ENCODE measurements around the gene TPSB2. TPM values are rescaled to one million over a fixed set of nuclear protein-coding genes. Genes with fewer than 3 reads are reported as not detected.

TPSB2 gene
- total RNA-seq, 2 experiments from 2014 or later: not detected

- ChIA-PET POLR2A (no interaction called here), CTCF (no interaction called here)
- H3K27me3 Mint-ChIP-seq: no peaks in the 10 kb centered on the region
- no peaks in the 10 kb centered on the region for H3K36me3 Mint-ChIP-seq (ENCODE audit: low read depth)
- no peaks in the 10 kb centered on the region for H3K4me1 Mint-ChIP-seq
- H3K9me3 Mint-ChIP-seq: no peaks in the 10 kb centered on the region
- H3K4me3 Mint-ChIP-seq: no peak within 1 kb of the TSS
- H3K27ac Mint-ChIP-seq: no peak within 1 kb of the TSS
- DNase-seq: no peak
These were observed 4.9 kb downstream of the TPSB2 start, which contains the start of gene TPSG1 for GRCh38 chr16:1225051-1225451. Gene TPSG1, minus strand, starts transcription at chr16:1225268. Its CDS starts 16 bp downstream, at chr16:1225252.

DNA sequence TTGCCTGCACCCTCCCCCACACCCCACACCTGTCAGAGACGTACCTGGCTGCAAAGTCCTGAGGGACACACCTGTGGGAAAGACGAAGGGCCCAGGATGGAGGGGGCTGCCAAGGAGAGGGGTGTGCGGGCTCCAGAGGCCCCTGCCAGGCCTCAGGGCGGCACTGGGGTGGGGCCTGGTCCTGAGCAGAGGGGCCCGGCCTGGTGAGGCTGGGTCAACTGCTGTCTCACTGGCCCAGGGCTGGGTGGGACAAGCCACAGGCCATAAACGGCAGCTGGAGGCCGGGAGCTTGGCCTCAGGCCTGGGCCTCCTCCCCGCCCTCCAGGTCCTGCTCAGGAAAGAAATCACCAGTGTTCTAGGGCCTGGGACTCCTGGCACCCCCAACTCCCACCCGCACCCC is 5.4 kb downstream of the TPSB2 start:
- H3K4me1 Mint-ChIP-seq: no peaks in the 10 kb centered on the region
- CTCF ChIA-PET: no interaction called here
- no peak for DNase-seq
- POLR2A ChIA-PET: no interaction called here
- H3K9me3 Mint-ChIP-seq: no peaks in the 10 kb centered on the region
- H3K4me3 Mint-ChIP-seq: no peak overlapping the region
- no peaks in the 10 kb centered on the region for H3K36me3 Mint-ChIP-seq (ENCODE audit: low read depth)
- no peak overlapping the region for H3K27ac Mint-ChIP-seq
- H3K27me3 Mint-ChIP-seq: no peaks in the 10 kb centered on the region

GRCh38 chr16:1223355-1224214 is 6.4 kb downstream of the TPSB2 start:
- H3K9me3 Mint-ChIP-seq: no peaks in the 10 kb centered on the region
- no peak overlapping the region for H3K27ac Mint-ChIP-seq
- ChIA-PET CTCF (interaction anchor here (1.0 kb wide), 1 partner anchor 162 kb away, joined by 3 read pairs; no protein-coding TSS in a partner anchor), POLR2A (no interaction called here)
- no peaks in the 10 kb centered on the region for H3K27me3 Mint-ChIP-seq
- no peaks in the 10 kb centered on the region for H3K36me3 Mint-ChIP-seq (ENCODE audit: low read depth)
- no peaks in the 10 kb centered on the region for H3K4me1 Mint-ChIP-seq
- DNase-seq: no peak
- no peak overlapping the region for H3K4me3 Mint-ChIP-seq

DNA sequence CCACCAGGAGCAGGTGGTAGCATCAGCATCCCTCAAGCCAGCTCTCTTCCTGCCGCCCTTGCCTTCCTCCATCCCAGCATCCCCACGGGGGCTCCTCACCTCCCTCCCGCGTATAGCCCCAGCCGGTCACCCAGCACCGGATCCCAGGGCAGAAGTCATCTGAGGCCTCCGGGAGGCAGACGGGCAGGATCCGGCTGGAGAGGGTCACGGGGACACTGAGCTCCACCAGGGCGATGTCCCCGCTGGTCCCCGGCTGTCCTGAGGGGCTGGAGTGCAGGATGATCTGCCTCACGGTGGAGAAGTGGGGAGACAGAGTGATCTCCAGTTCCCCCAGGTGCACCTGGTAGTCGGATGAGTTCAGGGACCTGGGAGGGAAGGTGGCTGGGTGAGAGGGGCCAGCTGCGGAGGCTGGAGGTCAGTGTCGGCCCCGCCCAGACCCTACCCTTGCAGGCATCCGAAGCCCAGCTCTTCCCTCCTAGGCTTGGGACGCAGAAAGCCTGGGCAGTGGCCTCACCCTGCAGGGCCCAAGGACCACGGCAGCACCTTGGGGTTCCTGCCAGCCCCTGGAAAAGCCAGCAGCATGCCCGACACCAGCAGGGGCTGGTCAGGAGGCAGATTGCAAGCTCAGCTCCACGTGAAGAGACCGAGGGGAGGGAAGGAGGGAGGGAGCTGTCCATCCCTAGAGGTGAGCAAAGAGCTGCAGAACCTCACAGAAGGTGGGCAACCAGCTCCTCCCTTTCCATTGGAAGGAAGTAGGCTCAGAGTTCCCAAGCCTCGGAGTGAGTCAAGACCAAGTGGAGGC is 7.2 kb downstream of the TPSB2 start:
- ChIA-PET CTCF (no interaction called here), POLR2A (interaction anchor here (0.6 kb wide), 1 partner anchor 298 kb away, joined by 6 read pairs; no protein-coding TSS in a partner anchor)
- DNase-seq: no peak
- Mint-ChIP-seq H3K4me3 (no peak overlapping the region), H3K9me3 (no peaks in the 10 kb centered on the region), H3K36me3 (ENCODE audit: low read depth) (no peaks in the 10 kb centered on the region), H3K27ac (no peak overlapping the region), H3K4me1 (no peaks in the 10 kb centered on the region), H3K27me3 (no peaks in the 10 kb centered on the region)

- no peaks in the 10 kb centered on the region for H3K4me1 Mint-ChIP-seq
- H3K36me3 Mint-ChIP-seq (ENCODE audit: low read depth): no peaks in the 10 kb centered on the region
- H3K9me3 Mint-ChIP-seq: no peaks in the 10 kb centered on the region
- no peaks in the 10 kb centered on the region for H3K27me3 Mint-ChIP-seq
- H3K27ac Mint-ChIP-seq: no peak overlapping the region
- no peak overlapping the region for H3K4me3 Mint-ChIP-seq
- POLR2A ChIA-PET: interaction anchor here (0.6 kb wide), 1 partner anchor 297 kb away, joined by 6 read pairs; no protein-coding TSS in a partner anchor
- no peak for DNase-seq
- CTCF ChIA-PET: interaction anchor here (1.2 kb wide), 1 partner anchor 165 kb away, joined by 3 read pairs; no protein-coding TSS in a partner anchor
These were observed 8.1 kb downstream of the TPSB2 start for GRCh38 chr16:1221628-1222552.

GRCh38 chr16:1220841-1221627 is 8.9 kb downstream of the TPSB2 start:
- H3K4me1 Mint-ChIP-seq: no peaks in the 10 kb centered on the region

DNA sequence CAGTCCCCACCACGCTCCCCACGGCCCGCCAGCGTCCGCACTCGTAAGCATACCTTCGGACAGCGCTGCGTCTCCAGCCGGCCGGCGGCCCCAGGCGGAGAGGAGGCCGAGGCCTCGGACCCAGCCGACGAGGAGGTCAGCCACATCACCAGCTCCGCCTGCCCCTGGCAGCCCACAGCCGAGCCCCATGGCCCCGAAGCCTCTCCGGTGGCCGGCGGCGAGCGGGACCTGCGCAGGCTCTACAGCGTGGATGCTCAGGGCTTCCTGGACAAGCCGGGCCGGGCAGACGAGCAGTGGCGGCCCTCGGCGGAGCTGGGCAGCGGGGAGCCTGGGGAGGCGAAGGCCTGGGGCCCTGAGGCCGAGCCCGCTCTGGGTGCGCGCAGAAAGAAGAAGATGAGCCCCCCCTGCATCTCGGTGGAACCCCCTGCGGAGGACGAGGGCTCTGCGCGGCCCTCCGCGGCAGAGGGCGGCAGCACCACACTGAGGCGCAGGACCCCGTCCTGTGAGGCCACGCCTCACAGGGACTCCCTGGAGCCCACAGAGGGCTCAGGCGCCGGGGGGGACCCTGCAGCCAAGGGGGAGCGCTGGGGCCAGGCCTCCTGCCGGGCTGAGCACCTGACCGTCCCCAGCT is 9.8 kb downstream of the TPSB2 start:
- ChIA-PET CTCF (interaction anchor here (0.7 to 1.2 kb wide), 2 partner anchors 163 to 1148 kb away, joined by 3 to 4 read pairs; no protein-coding TSS in a partner anchor), POLR2A (no interaction called here)
- H3K36me3 Mint-ChIP-seq (ENCODE audit: low read depth): no peaks in the 10 kb centered on the region
- H3K9me3 Mint-ChIP-seq: no peaks in the 10 kb centered on the region
- no peaks in the 10 kb centered on the region for H3K4me1 Mint-ChIP-seq
- DNase-seq: no peak
- no peak overlapping the region for H3K4me3 Mint-ChIP-seq
- H3K27me3 Mint-ChIP-seq: no peaks in the 10 kb centered on the region
- H3K27ac Mint-ChIP-seq: no peak overlapping the region

More at GRCh38 chr16:1220841-1221627, 8.9 kb downstream of the TPSB2 start:
- H3K9me3 Mint-ChIP-seq: no peaks in the 10 kb centered on the region
- no peaks in the 10 kb centered on the region for H3K36me3 Mint-ChIP-seq (ENCODE audit: low read depth)
- DNase-seq: no peak
- POLR2A ChIA-PET: no interaction called here
- H3K4me3 Mint-ChIP-seq: no peak overlapping the region
- no peaks in the 10 kb centered on the region for H3K27me3 Mint-ChIP-seq
- H3K27ac Mint-ChIP-seq: no peak overlapping the region
- CTCF ChIA-PET: interaction anchor here (1.2 kb wide), 1 partner anchor 164 kb away, joined by 3 read pairs; no protein-coding TSS in a partner anchor

DNA sequence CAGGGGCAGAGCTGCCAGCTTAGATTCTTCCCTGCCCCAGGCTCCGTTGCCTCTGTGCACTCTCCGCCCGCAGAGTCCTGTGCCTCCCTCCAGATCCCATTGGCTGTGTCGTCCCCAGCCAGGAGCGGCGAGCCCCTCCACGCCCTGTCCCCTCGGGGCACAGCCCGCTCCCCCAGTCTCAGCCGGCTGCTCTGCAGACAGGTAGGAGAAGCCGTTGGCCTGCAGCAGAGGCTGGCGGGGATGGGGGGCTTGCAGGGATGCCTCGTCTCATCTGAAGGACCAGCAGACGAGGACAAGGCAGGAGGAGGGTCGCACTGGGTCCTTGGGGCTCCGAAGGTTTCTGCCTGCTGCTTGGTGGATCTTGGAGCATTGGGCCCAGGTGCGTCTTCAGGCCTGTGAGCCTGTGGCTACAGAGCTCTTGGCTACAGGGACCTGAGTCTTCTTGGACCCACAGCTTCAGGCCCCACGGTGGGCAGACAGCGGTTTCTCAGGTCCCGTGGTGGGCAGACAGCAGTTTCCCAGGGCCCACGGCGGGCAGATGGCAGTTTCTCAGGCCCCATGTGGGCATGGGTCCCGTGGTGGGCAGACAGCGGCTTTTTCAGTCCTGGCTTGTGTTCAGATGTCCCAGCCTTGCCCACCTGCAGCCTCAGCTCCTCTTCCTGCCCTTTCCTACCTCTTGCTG is 10.9 kb downstream of the TPSB2 start:
- Mint-ChIP-seq H3K27ac (no peak overlapping the region), H3K4me1 (no peaks in the 10 kb centered on the region), H3K27me3 (no peaks in the 10 kb centered on the region), H3K4me3 (no peak overlapping the region), H3K9me3 (no peaks in the 10 kb centered on the region), H3K36me3 (ENCODE audit: low read depth) (no peaks in the 10 kb centered on the region)
- POLR2A ChIA-PET: no interaction called here
- DNase-seq: no peak
- CTCF ChIA-PET: no interaction called here

DNA sequence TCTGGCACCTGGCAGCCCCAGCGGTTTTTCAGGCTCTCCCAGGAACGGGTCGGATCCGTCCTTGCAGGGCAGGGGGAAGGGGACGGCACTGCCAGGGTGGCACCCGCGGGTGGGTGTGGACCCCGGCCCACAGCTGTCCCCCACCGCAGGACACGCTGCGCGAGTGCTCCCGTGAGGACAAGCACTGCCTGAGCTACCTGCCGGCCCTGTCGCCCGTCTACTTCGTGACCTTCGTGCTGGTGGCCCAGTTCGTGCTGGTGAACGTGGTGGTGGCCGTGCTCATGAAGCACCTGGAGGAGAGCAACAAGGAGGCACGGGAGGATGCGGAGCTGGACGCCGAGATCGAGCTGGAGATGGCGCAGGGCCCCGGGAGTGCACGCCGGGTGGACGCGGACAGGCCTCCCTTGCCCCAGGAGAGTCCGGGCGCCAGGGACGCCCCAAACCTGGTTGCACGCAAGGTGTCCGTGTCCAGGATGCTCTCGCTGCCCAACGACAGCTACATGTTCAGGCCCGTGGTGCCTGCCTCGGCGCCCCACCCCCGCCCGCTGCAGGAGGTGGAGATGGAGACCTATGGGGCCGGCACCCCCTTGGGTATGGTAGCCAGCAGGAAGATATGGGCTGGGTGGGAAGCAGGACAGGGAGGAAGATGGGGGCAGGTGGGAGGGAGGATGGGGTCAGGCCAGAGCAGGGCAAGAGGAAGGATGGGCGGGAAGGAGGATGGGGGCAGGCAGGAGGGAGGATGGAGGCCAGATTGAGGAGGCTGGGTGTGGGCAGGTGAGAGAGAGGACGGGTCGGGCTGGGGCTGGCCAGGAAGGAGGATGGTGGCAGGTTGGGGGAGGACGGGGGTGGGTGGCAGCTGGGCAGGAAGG is 11.7 kb downstream of the TPSB2 start:
- no peak overlapping the region for H3K27ac Mint-ChIP-seq
- no peaks in the 10 kb centered on the region for H3K27me3 Mint-ChIP-seq
- H3K36me3 Mint-ChIP-seq (ENCODE audit: low read depth): no peaks in the 10 kb centered on the region
- ChIA-PET CTCF (no interaction called here), POLR2A (no interaction called here)
- H3K4me3 Mint-ChIP-seq: no peak overlapping the region
- no peak for DNase-seq
- H3K9me3 Mint-ChIP-seq: no peaks in the 10 kb centered on the region
- H3K4me1 Mint-ChIP-seq: no peaks in the 10 kb centered on the region

DNA sequence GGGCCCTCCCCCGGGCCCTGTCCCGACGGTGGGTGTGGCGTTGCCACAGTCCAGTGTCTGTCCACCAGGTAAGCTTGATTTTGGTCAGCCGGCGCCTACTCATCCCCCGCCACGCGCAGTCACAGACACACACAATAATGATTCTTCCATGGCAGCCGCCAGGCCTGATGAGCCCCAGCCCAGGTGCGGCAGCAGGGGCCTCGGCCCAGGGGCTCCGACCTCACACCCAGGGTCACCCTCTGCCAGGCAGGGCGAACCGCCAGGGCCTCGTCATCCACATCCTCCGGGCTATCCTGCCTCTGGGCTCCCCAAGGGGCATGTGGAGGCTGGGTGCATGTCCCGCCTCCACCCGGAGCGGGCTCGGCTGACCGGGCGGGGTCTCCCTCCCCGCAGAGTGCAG is 12.5 kb downstream of the TPSB2 start:
- H3K36me3 Mint-ChIP-seq (ENCODE audit: low read depth): no peaks in the 10 kb centered on the region
- POLR2A ChIA-PET: no interaction called here
- CTCF ChIA-PET: no interaction called here

More for the DNA sequence above, 12.5 kb downstream of the TPSB2 start:
- Mint-ChIP-seq H3K27ac (no peak overlapping the region), H3K9me3 (no peaks in the 10 kb centered on the region), H3K4me1 (no peaks in the 10 kb centered on the region), H3K27me3 (no peaks in the 10 kb centered on the region), H3K4me3 (no peak overlapping the region)
- no peak for DNase-seq

Data from activated CD4-positive, alpha-beta T cell treated with anti-CD3 and anti-CD28 coated beads, Interleukin-2, amount 10 ng/mL, durations not matched to agents 7 days and 5 days (primary cell).